Suprapubic skin (tissue), 4 donors: ENCODE measurements around the gene NCOA1.

Source experiments
- CTCF ChIP-seq, 2 donors: fragments of 200-600 bp in 1 of 2; fragments of 450-650 bp in 1 of 2; sonication (generic) in 1 of 2; IDR thresholded peaks; one replicate each; pipeline ENCODE4 v1.5.1; 2016 to 2019; ENCODE audit warnings: antibody characterized with exemption in 2 of 2, mild to moderate bottlenecking in 1 of 2, moderate library complexity in 1 of 2
- EP300 ChIP-seq: sonication (generic); formaldehyde crosslinking; IDR thresholded peaks from one replicate; pipeline ENCODE4 v1.6.1; 2017; ENCODE audit warnings: antibody characterized with exemption
- POLR2A ChIP-seq, 2 donors: fragments of 450-650 bp; IDR thresholded peaks; one replicate each; pipeline ENCODE4 v1.6.1; 2017; ENCODE audit warnings: antibody characterized with exemption in 2 of 2, mild to moderate bottlenecking in 2 of 2, moderate library complexity in 2 of 2
- POLR2AphosphoS5 ChIP-seq, 3 donors: sonication (generic); formaldehyde crosslinking; IDR thresholded peaks; one replicate each; pipeline ENCODE4 v1.6.1; 2017; ENCODE audit warnings: antibody characterized with exemption in 3 of 3

DNA sequence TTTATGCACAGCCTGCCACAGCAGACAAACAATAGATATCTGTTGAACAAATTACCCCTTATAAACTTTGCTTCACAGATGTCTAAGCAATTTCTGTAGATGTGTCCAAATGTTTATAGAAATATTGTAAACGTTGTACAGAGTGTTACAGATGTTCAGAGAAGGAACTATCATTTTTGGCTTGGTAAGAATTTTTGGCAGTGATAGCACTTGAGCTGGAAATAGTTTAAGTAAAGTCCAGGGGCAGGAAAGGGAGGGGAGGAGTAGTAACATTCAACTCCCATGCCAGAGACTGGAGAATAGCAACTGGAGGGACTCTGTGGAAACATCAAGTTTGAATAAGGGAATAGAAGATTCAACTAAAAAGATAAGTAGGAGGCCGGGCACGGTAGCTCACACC lies 297.8 kb downstream of the NCOA1 start:
- TF ChIP-seq CTCF (IDR thresholded peaks at IDR 0.05) (no peak), POLR2A (IDR thresholded peaks at IDR 0.05) (no peak), EP300 (no peak), POLR2AphosphoS5 (IDR thresholded peaks at IDR 0.05) (no peak)
